H9 (cell line): ENCODE results near the gene ITGB3. TPM values are rescaled to one million over a fixed set of nuclear protein-coding genes. Genes with fewer than 3 reads are reported as not detected.

ENCODE experiments used
- DNase-seq: peaks from one replicate; pipeline ENCODE4 v3.0.0-alpha.2; 2017
- H2AFZ ChIP-seq: one replicate; pipeline ENCODE4 v1.6.1; 2013; ENCODE audit warnings: mild to moderate bottlenecking, low read length, control low read depth, moderate library complexity
- H2AK5ac ChIP-seq: 2 replicates; pipeline ENCODE4 v1.6.1; 2013; ENCODE audit warnings: low read length, control low read depth, mixed read lengths; ENCODE audit not compliant: insufficient read length
- H2BK120ac ChIP-seq: one replicate; pipeline ENCODE4 v1.6.1; 2013; ENCODE audit warnings: low read depth, mild to moderate bottlenecking, low read length, control low read depth, inconsistent platforms; ENCODE audit not compliant: poor library complexity, severe bottlenecking
- H2BK12ac ChIP-seq: 2 replicates; pipeline ENCODE4 v1.6.1; 2013; ENCODE audit warnings: low read length, control low read depth, mixed read lengths, low read depth; ENCODE audit not compliant: insufficient read length
- H2BK15ac ChIP-seq: 2 replicates; pipeline ENCODE4 v1.6.1; 2013; ENCODE audit warnings: low read depth, low read length, control low read depth
- H2BK20ac ChIP-seq: one replicate; pipeline ENCODE4 v1.6.1; 2013; ENCODE audit warnings: low read depth, mild to moderate bottlenecking, low read length, control low read depth, inconsistent platforms; ENCODE audit not compliant: poor library complexity, severe bottlenecking
- H2BK5ac ChIP-seq: 2 replicates; pipeline ENCODE4 v1.6.1; 2013; ENCODE audit warnings: low read length, control low read depth, mixed read lengths; ENCODE audit not compliant: insufficient read length
- H3K14ac ChIP-seq: 2 replicates; pipeline ENCODE4 v1.6.1; 2013; ENCODE audit warnings: low read length, control low read depth; ENCODE audit not compliant: insufficient read depth
- H3K18ac ChIP-seq: 2 replicates; pipeline ENCODE4 v1.6.1; 2013; ENCODE audit warnings: low read depth, mild to moderate bottlenecking, mixed read lengths, low read length, control low read depth; ENCODE audit not compliant: insufficient read length
- H3K23ac ChIP-seq: 2 replicates; pipeline ENCODE4 v1.6.1; 2013; ENCODE audit warnings: low read length, control low read depth, mixed read lengths, low read depth; ENCODE audit not compliant: insufficient read length
- H3K23me2 ChIP-seq: 2 replicates; pipeline ENCODE4 v1.6.1; 2013; ENCODE audit warnings: low read depth, mild to moderate bottlenecking, mixed read lengths, low read length, control low read depth; ENCODE audit not compliant: insufficient read length, poor library complexity, severe bottlenecking
- H3K27ac ChIP-seq: 2 replicates; pipeline ENCODE4 v1.5.1; 2013; ENCODE audit warnings: low read length, control low read depth, mixed read lengths, low read depth; ENCODE audit not compliant: insufficient read length
- H3K27me3 ChIP-seq: 2 replicates; pipeline ENCODE4 v1.6.1; 2013; ENCODE audit warnings: low read length, control low read depth, inconsistent platforms; ENCODE audit not compliant: insufficient read depth
- H3K4ac ChIP-seq: 2 replicates; pipeline ENCODE4 v1.6.1; 2013; ENCODE audit warnings: low read depth, mild to moderate bottlenecking, control low read depth, inconsistent platforms, low read length, moderate library complexity
- H3K4me1 ChIP-seq: 2 replicates; pipeline ENCODE4 v1.6.1; 2013; ENCODE audit warnings: low read length, control low read depth, inconsistent platforms; ENCODE audit not compliant: insufficient read depth
- H3K4me2 ChIP-seq: 2 replicates; pipeline ENCODE4 v1.6.1; 2013; ENCODE audit warnings: low read length, control low read depth, mixed read lengths; ENCODE audit not compliant: insufficient read length, insufficient read depth
- H3K56ac ChIP-seq: 2 replicates; pipeline ENCODE4 v1.6.1; 2013; ENCODE audit warnings: low read depth, mild to moderate bottlenecking, mixed read lengths, low read length, control low read depth; ENCODE audit not compliant: insufficient read length
- H3K79me1 ChIP-seq: 2 replicates; pipeline ENCODE4 v1.6.1; 2013; ENCODE audit warnings: low read depth, mild to moderate bottlenecking, moderate library complexity, low read length, control low read depth, inconsistent platforms; ENCODE audit not compliant: insufficient read depth, poor library complexity, severe bottlenecking
- H3K79me2 ChIP-seq: 2 replicates; pipeline ENCODE4 v1.6.1; 2013; ENCODE audit warnings: low read length, control low read depth, inconsistent platforms; ENCODE audit not compliant: insufficient read depth
- H3K9ac ChIP-seq: 2 replicates; pipeline ENCODE4 v1.6.1; 2013; ENCODE audit warnings: low read length, control low read depth, mixed read lengths; ENCODE audit not compliant: insufficient read length; ENCODE audit errors: extremely low read depth
- H3K9me3 ChIP-seq: one replicate; pipeline ENCODE4 v1.6.1; 2013; ENCODE audit warnings: low read depth, low read length, inconsistent platforms; ENCODE audit not compliant: control insufficient read depth
- H3T11ph ChIP-seq: one replicate; pipeline ENCODE4 v1.6.1; 2013; ENCODE audit warnings: mild to moderate bottlenecking, low read length, control low read depth, inconsistent platforms
- H4K20me1 ChIP-seq: one replicate; pipeline ENCODE4 v1.6.1; 2013; ENCODE audit not compliant: control insufficient read depth, insufficient read length, insufficient read depth
- H4K5ac ChIP-seq: 2 replicates; pipeline ENCODE4 v1.6.1; 2013; ENCODE audit warnings: low read depth, mild to moderate bottlenecking, mixed read lengths, low read length, control low read depth; ENCODE audit not compliant: insufficient read length
- H4K8ac ChIP-seq: replicated peaks from 2 replicates; pipeline ENCODE4 v1.6.1; 2013; ENCODE audit warnings: low read length, control low read depth, mixed read lengths, low read depth; ENCODE audit not compliant: insufficient read length
- H4K91ac ChIP-seq: 2 replicates; pipeline ENCODE4 v1.6.1; 2013; ENCODE audit warnings: low read depth, mild to moderate bottlenecking, moderate library complexity, mixed read lengths, low read length, control low read depth; ENCODE audit not compliant: insufficient read length
- H3K27ac Mint-ChIP-seq, 3 experiments: 2 replicates in 2 of 3; 3 replicates in 1 of 3; pipeline ENCODE4 v1.8.0; 2020 to 2021; ENCODE audit warnings: mixed read lengths in 3 of 3, mild to moderate bottlenecking in 1 of 3, moderate library complexity in 1 of 3
- H3K27me3 Mint-ChIP-seq: 2 replicates; pipeline ENCODE4 v1.8.0; 2021; ENCODE audit warnings: low read depth, mild to moderate bottlenecking, moderate library complexity, mixed read lengths
- H3K36me3 Mint-ChIP-seq, 3 experiments: 2 replicates in 2 of 3; 3 replicates in 1 of 3; pipeline ENCODE4 v1.8.0; 2020 to 2021; ENCODE audit warnings: low read depth in 3 of 3, mixed read lengths in 3 of 3; ENCODE audit not compliant: insufficient read depth in 1 of 3
- H3K4me1 Mint-ChIP-seq, 2 experiments: 2 replicates each; pipeline ENCODE4 v1.8.0; 2020; ENCODE audit warnings: mixed read lengths in 2 of 2
- H3K4me3 Mint-ChIP-seq, 2 experiments: 2 replicates in 1 of 2; 3 replicates in 1 of 2; pipeline ENCODE4 v1.8.0; 2020 to 2021; ENCODE audit warnings: mild to moderate bottlenecking in 2 of 2, mixed read lengths in 2 of 2, moderate library complexity in 1 of 2
- H3K9me3 Mint-ChIP-seq, 2 experiments: 2 replicates in 1 of 2; 3 replicates in 1 of 2; pipeline ENCODE4 v1.8.0; 2020; ENCODE audit warnings: mild to moderate bottlenecking in 2 of 2, mixed read lengths in 2 of 2, moderate library complexity in 1 of 2
- CTCF ChIP-seq: fragments of 200-600 bp; sonication (generic); conservative IDR thresholded peaks from 3 replicates; pipeline ENCODE4 v1.8.0; 2021; ENCODE audit warnings: antibody characterized with exemption, mild to moderate bottlenecking
- WGBS: extraction: QIAGEN DNeasy Blood & Tissue Kit; methylation state at CpG from one replicate; pipeline ENCODE4 v1.1.7; 2013; ENCODE audit warnings: missing lambda C conversion rate, low lambda C conversion rate, mixed read lengths; ENCODE audit not compliant: insufficient read length; ENCODE audit errors: extremely low coverage; 5-methylcytosine and 5-hydroxymethylcytosine counted together
- total RNA-seq: library from RNA; stranded (reverse); gene quantifications from 2 replicates; pipeline ENCODE4 v1.2.1, GENCODE V29; 2021

The ITGB3 gene
- total RNA-seq, 1 experiment from 2014 or later, result not detected

DNA sequence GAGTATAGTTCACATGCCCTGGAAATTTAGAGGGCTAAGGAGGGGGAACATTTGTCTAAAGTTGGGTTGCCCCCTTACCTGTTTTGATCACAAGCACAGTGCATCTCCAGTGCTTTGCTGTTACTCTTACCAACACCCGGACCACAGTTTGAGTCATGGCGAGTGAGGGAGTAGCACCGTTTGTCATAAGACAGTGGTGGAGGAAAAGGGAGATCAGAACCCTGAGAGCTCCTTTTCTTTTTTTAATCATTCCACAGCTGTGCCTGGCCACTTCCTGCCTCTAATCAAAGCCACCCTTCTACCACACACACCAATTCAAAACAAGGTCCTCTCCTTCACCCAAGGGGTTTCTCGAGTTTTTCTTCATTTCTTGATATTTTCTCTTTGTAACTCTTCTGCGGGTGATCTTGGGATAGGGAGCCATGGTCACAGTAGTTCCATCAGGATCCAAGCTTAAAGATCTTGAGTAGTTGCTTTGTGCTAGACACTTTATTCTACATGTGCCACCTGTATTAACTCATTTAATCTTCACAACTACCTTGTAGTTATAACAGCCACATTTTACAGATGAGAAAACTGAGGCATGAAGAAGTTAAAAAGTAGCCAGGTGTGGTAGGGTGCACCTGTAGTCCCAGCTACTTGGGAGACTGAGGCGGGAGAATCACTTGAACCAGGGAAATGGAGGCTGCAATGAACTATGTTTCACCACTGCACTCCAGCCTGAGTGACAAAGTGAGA lies 49.5 kb upstream of the ITGB3 start:
- Histone ChIP-seq H2AK5ac (no peak overlapping the region), H3K9me3 (no peaks in the 10 kb centered on the region), H2BK15ac (no peak overlapping the region), H3K4me2 (no peak overlapping the region), H4K20me1 (no peaks in the 10 kb centered on the region), H3K56ac (no peak overlapping the region), H4K5ac (no peak overlapping the region), H3K79me2 (no peaks in the 10 kb centered on the region), H3K14ac (no peak overlapping the region), H3K79me1 (no peaks in the 10 kb centered on the region), H3K9ac (no peak overlapping the region), H2AFZ (no peak overlapping the region), H2BK12ac (no peak overlapping the region), H4K91ac (no peak overlapping the region), H3K23ac (no peak overlapping the region), H3K18ac (no peak overlapping the region), H4K8ac (no peak overlapping the region), H3K27me3 (no peaks in the 10 kb centered on the region; the same call in 1 of the 2 replicates), H2BK120ac (no peak overlapping the region), H3T11ph (no peak overlapping the region), H3K4me1 (peaks cover 10% of the 10 kb centered on the region), H3K4ac (no peak overlapping the region), H3K23me2 (no peaks in the 10 kb centered on the region), H3K27ac (no peak overlapping the region), H2BK20ac (no peak overlapping the region), H2BK5ac (no peak overlapping the region)
- Mint-ChIP-seq H3K27me3 (peaks cover 1% of the 10 kb centered on the region), H3K4me3 (no peak overlapping the region), H3K4me1 (peaks cover 14 to 25% of the 10 kb centered on the region in 2 experiments), H3K9me3 (no peaks in the 10 kb centered on the region), H3K36me3 (no peaks in the 10 kb centered on the region), H3K27ac (no peak overlapping the region)
- no peak for DNase-seq
- WGBS, result no CpG with 5 or more reads among the region's 6 CpGs
- no peak for TF ChIP-seq CTCF
